Measurements from ENCODE around the gene MEIS2.

The MEIS2 gene

GRCh38 chr15:37045859-37046740 lies 54.2 kb downstream of the MEIS2 start:
- Mint-ChIP-seq H3K36me3 (ENCODE audit: low read depth) (peaks cover 74% of the 10 kb centered on the region), H3K9me3 (no peaks in the 10 kb centered on the region), H3K4me3 (peak overlapping the region; percentile 31 to 64 (median 47)), H3K27ac (peak overlapping the region; percentile 90 to 92 (median 92)), H3K27me3 (ENCODE audit: low read depth) (no peaks in the 10 kb centered on the region), H3K4me1 (peaks cover 31% of the 10 kb centered on the region)
- TF ChIP-seq, protein P1, sequence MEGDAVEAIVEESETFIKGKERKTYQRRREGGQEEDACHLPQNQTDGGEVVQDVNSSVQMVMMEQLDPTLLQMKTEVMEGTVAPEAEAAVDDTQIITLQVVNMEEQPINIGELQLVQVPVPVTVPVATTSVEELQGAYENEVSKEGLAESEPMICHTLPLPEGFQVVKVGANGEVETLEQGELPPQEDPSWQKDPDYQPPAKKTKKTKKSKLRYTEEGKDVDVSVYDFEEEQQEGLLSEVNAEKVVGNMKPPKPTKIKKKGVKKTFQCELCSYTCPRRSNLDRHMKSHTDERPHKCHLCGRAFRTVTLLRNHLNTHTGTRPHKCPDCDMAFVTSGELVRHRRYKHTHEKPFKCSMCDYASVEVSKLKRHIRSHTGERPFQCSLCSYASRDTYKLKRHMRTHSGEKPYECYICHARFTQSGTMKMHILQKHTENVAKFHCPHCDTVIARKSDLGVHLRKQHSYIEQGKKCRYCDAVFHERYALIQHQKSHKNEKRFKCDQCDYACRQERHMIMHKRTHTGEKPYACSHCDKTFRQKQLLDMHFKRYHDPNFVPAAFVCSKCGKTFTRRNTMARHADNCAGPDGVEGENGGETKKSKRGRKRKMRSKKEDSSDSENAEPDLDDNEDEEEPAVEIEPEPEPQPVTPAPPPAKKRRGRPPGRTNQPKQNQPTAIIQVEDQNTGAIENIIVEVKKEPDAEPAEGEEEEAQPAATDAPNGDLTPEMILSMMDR (IDR thresholded peaks at IDR 0.05; ENCODE audit: unreplicated experiment in 3 of 3) = no peak

DNA sequence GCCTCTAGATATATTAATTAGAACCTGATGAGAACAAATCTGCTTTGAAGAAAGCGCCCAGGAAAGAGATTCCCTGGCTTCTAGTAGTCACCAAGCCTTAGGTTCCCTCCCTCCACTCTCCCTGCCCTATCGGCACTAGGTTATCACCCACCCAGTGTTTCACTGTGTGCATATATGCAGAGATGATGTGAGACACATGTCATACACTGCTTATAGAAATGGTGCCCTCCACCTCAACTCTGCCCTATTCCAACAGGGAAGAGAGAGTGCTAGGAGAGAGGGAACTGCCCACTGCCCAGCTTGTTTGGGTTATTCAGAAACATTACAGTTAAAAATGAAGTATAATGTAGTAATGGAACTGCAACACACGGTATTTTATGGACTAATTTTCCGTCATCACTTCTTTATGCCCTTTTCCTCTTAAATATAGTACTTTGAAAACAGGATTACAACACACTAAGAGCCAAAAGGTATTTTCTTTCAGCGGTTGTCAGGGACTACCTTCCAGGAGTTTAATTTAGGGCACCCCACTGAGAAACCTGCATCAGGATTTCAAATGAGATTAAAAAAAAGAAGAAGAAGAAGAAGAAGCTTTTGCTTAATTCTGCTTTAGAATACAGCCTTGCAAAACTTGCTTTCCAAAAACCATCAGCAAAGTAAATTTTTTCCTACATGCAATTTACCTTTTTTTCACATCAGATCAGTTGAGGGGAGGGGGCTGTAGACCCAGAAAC lies 55.3 kb downstream of the MEIS2 start:
- H3K9me3 Mint-ChIP-seq = no peaks in the 10 kb centered on the region
- peak overlapping the region; percentile 90 to 92 (median 92) for H3K27ac Mint-ChIP-seq
- H3K4me3 Mint-ChIP-seq = no peak overlapping the region
- H3K36me3 Mint-ChIP-seq (ENCODE audit: low read depth) = peaks cover 72% of the 10 kb centered on the region
- peaks cover 31% of the 10 kb centered on the region for H3K4me1 Mint-ChIP-seq
- H3K27me3 Mint-ChIP-seq (ENCODE audit: low read depth) = no peaks in the 10 kb centered on the region
- TF ChIP-seq, protein P1 (IDR thresholded peaks at IDR 0.05; ENCODE audit: unreplicated experiment in 3 of 3) = no peak

DNA sequence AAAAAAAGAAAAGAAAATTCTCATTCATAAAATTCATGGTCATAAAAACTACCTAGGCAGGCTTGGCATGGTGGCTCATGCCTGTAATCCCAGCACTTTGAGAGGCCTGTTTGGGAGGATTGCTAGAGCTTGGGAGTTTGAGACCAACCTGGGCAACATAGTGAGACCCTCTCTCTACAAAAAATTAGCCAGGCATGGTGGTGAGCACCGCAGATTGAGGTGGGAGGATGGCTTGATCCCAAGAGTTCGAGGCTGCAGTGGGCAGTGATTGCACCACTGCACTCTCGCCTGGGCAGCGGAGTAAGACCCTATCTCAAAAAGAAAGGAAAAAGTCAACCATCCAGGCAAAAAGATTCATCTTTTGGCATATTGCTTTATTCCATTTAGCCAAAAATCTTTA lies 58.5 kb downstream of the MEIS2 start:
- Mint-ChIP-seq H3K4me3 (no peak overlapping the region), H3K4me1 (peaks cover 50% of the 10 kb centered on the region), H3K36me3 (ENCODE audit: low read depth) (peaks cover 78% of the 10 kb centered on the region), H3K27me3 (ENCODE audit: low read depth) (no peaks in the 10 kb centered on the region), H3K27ac (no peak overlapping the region), H3K9me3 (no peaks in the 10 kb centered on the region)
- TF ChIP-seq, protein P1 (IDR thresholded peaks at IDR 0.05; ENCODE audit: unreplicated experiment in 3 of 3) = no peak

DNA sequence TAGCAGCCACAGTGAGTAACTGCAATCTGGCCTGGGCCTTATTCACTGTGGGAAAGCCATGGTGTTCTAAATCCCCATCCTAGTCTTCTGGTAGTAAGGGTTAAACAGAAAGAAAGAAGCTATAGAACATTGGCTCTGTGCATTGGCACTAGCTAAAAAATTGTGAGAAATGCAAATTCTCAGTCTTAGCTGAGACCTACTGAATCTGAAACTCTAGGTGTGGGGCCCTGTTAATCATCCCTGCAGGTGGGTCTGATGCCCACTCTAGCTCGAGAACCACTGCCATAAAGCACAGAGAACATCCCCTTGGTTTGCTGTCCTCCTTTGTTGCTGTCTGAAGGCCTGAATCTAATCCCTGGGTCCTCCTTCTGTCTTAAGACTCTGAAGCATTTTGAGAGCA lies 59.3 kb downstream of the MEIS2 start:
- peaks cover 45% of the 10 kb centered on the region for H3K4me1 Mint-ChIP-seq
- H3K36me3 Mint-ChIP-seq (ENCODE audit: low read depth) = peaks cover 77% of the 10 kb centered on the region
- H3K9me3 Mint-ChIP-seq = no peaks in the 10 kb centered on the region
- no peaks in the 10 kb centered on the region for H3K27me3 Mint-ChIP-seq (ENCODE audit: low read depth)
- no peak overlapping the region for H3K4me3 Mint-ChIP-seq
- TF ChIP-seq, protein P1 (IDR thresholded peaks at IDR 0.05; ENCODE audit: unreplicated experiment in 3 of 3) = no peak
- no peak overlapping the region for H3K27ac Mint-ChIP-seq

GRCh38 chr15:37040072-37040742 lies 60.1 kb downstream of the MEIS2 start:
- Mint-ChIP-seq H3K9me3 (no peaks in the 10 kb centered on the region), H3K36me3 (ENCODE audit: low read depth) (peaks cover 75% of the 10 kb centered on the region), H3K27me3 (ENCODE audit: low read depth) (no peaks in the 10 kb centered on the region), H3K4me1 (peaks cover 43% of the 10 kb centered on the region), H3K4me3 (no peak overlapping the region), H3K27ac (no peak overlapping the region)
- TF ChIP-seq, protein P1 (IDR thresholded peaks at IDR 0.05; ENCODE audit: unreplicated experiment in 3 of 3) = no peak

All from nephron (organoid).